HFFc6 (cell line): Measurements from ENCODE around the gene BCAS4. TPM values are rescaled to one million over a fixed set of nuclear protein-coding genes. Genes with fewer than 3 reads are reported as not detected.

Experiments used
- DNase-seq: peaks from one replicate; pipeline ENCODE4 v3.0.0-alpha.2; 2018
- H3K27ac Mint-ChIP-seq: 2 replicates; pipeline ENCODE4 v1.8.0; 2020; ENCODE audit warnings: mild to moderate bottlenecking, mixed read lengths
- H3K27me3 Mint-ChIP-seq: 2 replicates; pipeline ENCODE4 v1.8.0; 2021; ENCODE audit warnings: mild to moderate bottlenecking, moderate library complexity, mixed read lengths; ENCODE audit not compliant: insufficient read depth
- H3K36me3 Mint-ChIP-seq: 2 replicates; pipeline ENCODE4 v1.8.0; 2021; ENCODE audit warnings: low read depth, mixed read lengths
- H3K4me1 Mint-ChIP-seq: 2 replicates; pipeline ENCODE4 v1.8.0; 2020; ENCODE audit warnings: low read depth, mixed read lengths
- H3K4me3 Mint-ChIP-seq: 2 replicates; pipeline ENCODE4 v1.8.0; 2020; ENCODE audit warnings: mild to moderate bottlenecking, moderate library complexity, mixed read lengths
- H3K9me3 Mint-ChIP-seq: 2 replicates; pipeline ENCODE4 v1.8.0; 2020; ENCODE audit warnings: mild to moderate bottlenecking, mixed read lengths
- total RNA-seq, 6 experiments: library from RNA; stranded (reverse); fragmentation: NEBNext Ultra II Directional; extraction: Animal tissue kit (Norgen Biotek cat#: 25700); gene quantifications; 2 replicates in 1 of 6; 3 replicates in 5 of 6; pipeline ENCODE4 v1.2.3, GENCODE V29; 2021
- TF ChIP-seq, protein P1 (sequence below): fragments of 200-600 bp; sonication (generic); IDR thresholded peaks from 2 replicates; pipeline ENCODE4 v1.5.0; 2021; ENCODE audit warnings: antibody characterized with exemption, mild to moderate bottlenecking

BCAS4 gene
- total RNA-seq, 6 experiments from 2014 or later = 19.8 to 23.5 (median 21.7) TPM

GRCh38 chr20:50753152-50753551, 41.7 kb upstream of the BCAS4 start:
- DNase-seq = no peak
- H3K36me3 Mint-ChIP-seq = no peaks in the 10 kb centered on the region
- no peak overlapping the region for H3K4me3 Mint-ChIP-seq
- H3K9me3 Mint-ChIP-seq = no peaks in the 10 kb centered on the region
- H3K4me1 Mint-ChIP-seq = peaks cover 14% of the 10 kb centered on the region
- TF ChIP-seq, protein P1, sequence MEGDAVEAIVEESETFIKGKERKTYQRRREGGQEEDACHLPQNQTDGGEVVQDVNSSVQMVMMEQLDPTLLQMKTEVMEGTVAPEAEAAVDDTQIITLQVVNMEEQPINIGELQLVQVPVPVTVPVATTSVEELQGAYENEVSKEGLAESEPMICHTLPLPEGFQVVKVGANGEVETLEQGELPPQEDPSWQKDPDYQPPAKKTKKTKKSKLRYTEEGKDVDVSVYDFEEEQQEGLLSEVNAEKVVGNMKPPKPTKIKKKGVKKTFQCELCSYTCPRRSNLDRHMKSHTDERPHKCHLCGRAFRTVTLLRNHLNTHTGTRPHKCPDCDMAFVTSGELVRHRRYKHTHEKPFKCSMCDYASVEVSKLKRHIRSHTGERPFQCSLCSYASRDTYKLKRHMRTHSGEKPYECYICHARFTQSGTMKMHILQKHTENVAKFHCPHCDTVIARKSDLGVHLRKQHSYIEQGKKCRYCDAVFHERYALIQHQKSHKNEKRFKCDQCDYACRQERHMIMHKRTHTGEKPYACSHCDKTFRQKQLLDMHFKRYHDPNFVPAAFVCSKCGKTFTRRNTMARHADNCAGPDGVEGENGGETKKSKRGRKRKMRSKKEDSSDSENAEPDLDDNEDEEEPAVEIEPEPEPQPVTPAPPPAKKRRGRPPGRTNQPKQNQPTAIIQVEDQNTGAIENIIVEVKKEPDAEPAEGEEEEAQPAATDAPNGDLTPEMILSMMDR = no peak
- H3K27ac Mint-ChIP-seq = no peak overlapping the region
- H3K27me3 Mint-ChIP-seq = peaks cover 3% of the 10 kb centered on the region; the same call in 1 of the 2 replicates

- no peaks in the 10 kb centered on the region for H3K36me3 Mint-ChIP-seq
- no peak for DNase-seq
- peaks cover 19% of the 10 kb centered on the region for H3K4me1 Mint-ChIP-seq
- H3K27me3 Mint-ChIP-seq = peaks cover 3% of the 10 kb centered on the region; the same call in 1 of the 2 replicates
- TF ChIP-seq, protein P1 = no peak
- no peak overlapping the region for H3K4me3 Mint-ChIP-seq
- H3K9me3 Mint-ChIP-seq = no peaks in the 10 kb centered on the region
- H3K27ac Mint-ChIP-seq = no peak overlapping the region
Observed at GRCh38 chr20:50754420-50754819, 40.4 kb upstream of the BCAS4 start.

GRCh38 chr20:50756447-50756846, 38.4 kb upstream of the BCAS4 start:
- H3K36me3 Mint-ChIP-seq = no peaks in the 10 kb centered on the region
- no peaks in the 10 kb centered on the region for H3K9me3 Mint-ChIP-seq
- TF ChIP-seq, protein P1 = no peak
- H3K27ac Mint-ChIP-seq = no peak overlapping the region
- H3K27me3 Mint-ChIP-seq = peaks cover 3% of the 10 kb centered on the region
- no peak overlapping the region for H3K4me3 Mint-ChIP-seq
- DNase-seq = no peak
- peaks cover 11% of the 10 kb centered on the region for H3K4me1 Mint-ChIP-seq

DNA sequence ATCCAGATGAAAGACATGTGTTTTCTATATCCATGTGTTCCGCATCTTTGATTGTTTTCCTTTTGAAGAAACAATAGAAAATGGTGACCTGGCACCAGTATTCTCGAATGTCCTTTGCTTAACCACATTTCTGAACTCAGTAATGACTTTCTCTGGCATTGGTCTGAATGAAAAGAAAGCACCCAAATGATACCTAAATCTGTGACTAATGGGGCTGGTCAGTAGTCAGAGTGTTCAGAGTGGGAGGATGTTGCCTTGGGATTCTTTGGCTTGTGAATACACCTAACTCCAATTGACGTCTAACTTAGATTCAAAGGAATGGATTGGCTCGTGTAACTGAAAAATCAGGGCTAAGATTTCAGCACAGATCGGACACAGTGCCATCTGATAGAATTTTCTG, 36.4 kb upstream of the BCAS4 start:
- Mint-ChIP-seq H3K27me3 (peaks cover 3% of the 10 kb centered on the region), H3K4me1 (peaks cover 28% of the 10 kb centered on the region), H3K36me3 (no peaks in the 10 kb centered on the region), H3K9me3 (no peaks in the 10 kb centered on the region), H3K4me3 (no peak overlapping the region), H3K27ac (no peak overlapping the region)
- TF ChIP-seq, protein P1 = no peak
- DNase-seq = no peak

- no peak overlapping the region for H3K27ac Mint-ChIP-seq
- DNase-seq = no peak
- TF ChIP-seq, protein P1 = no peak
- H3K9me3 Mint-ChIP-seq = no peaks in the 10 kb centered on the region
- no peaks in the 10 kb centered on the region for H3K36me3 Mint-ChIP-seq
- peaks cover 28% of the 10 kb centered on the region for H3K4me1 Mint-ChIP-seq
- H3K4me3 Mint-ChIP-seq = no peak overlapping the region
- H3K27me3 Mint-ChIP-seq = peaks cover 3% of the 10 kb centered on the region
Observed at GRCh38 chr20:50758992-50759391, 35.9 kb upstream of the BCAS4 start.

DNA sequence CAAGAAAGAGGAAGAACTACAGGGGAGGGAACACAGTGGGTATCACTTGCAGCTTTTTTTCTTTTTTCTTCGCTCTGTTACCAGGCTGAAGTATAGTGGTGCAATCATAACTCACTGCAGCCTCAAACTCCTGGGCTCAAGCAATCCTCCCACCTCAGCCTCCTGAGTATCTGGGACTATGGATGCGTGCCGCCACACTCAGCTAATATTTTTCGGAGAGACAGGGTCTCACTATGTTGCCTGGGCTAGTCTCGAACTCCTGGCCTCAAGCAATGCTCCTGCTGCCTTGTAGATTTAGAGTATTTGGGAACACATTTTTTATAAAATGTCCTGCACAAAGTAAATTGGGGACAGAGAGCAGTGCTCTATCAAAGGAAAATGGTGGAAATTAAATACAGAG, 35.2 kb upstream of the BCAS4 start:
- H3K27ac Mint-ChIP-seq = no peak overlapping the region
- no peaks in the 10 kb centered on the region; the same call in none of the 2 replicates for H3K27me3 Mint-ChIP-seq
- H3K9me3 Mint-ChIP-seq = no peaks in the 10 kb centered on the region
- no peaks in the 10 kb centered on the region for H3K36me3 Mint-ChIP-seq
- no peak overlapping the region for H3K4me3 Mint-ChIP-seq
- peaks cover 28% of the 10 kb centered on the region for H3K4me1 Mint-ChIP-seq
- DNase-seq = no peak
- TF ChIP-seq, protein P1 = no peak
